Endodermal cell (in vitro differentiated cells): ENCODE measurements around the gene IFNA6. TPM values are rescaled to one million over a fixed set of nuclear protein-coding genes. Genes with fewer than 3 reads are reported as not detected.

Experiments used
- DNase-seq: peaks from one replicate; pipeline ENCODE4 v3.0.0-alpha.2; 2017
- H3K27ac ChIP-seq: 2 replicates; pipeline ENCODE4 v1.5.1; 2013; ENCODE audit warnings: mild to moderate bottlenecking, low read depth, low read length, moderate library complexity
- H3K27me3 ChIP-seq: 2 replicates; pipeline ENCODE4 v1.6.1; 2013; ENCODE audit warnings: mild to moderate bottlenecking, low read length, moderate library complexity; ENCODE audit not compliant: insufficient read depth, control insufficient read depth, poor library complexity, severe bottlenecking
- H3K36me3 ChIP-seq: 2 replicates; pipeline ENCODE4 v1.7.0; 2013; ENCODE audit warnings: mild to moderate bottlenecking, low read length, moderate library complexity; ENCODE audit not compliant: control insufficient read depth, insufficient read depth
- H3K4me1 ChIP-seq: one replicate; pipeline ENCODE4 v1.7.0; 2013; ENCODE audit warnings: low read length; ENCODE audit not compliant: control insufficient read depth, insufficient read depth
- H3K4me3 ChIP-seq: 2 replicates; pipeline ENCODE4 v1.5.1; 2013; ENCODE audit warnings: mild to moderate bottlenecking, low read length, moderate library complexity
- H3K9ac ChIP-seq: 2 replicates; pipeline ENCODE4 v1.6.1; 2013; ENCODE audit warnings: mild to moderate bottlenecking, low read length, moderate library complexity; ENCODE audit not compliant: poor library complexity, severe bottlenecking; ENCODE audit errors: extremely low read depth
- H3K9me3 ChIP-seq: 2 replicates; pipeline ENCODE4 v1.6.1; 2013; ENCODE audit warnings: mild to moderate bottlenecking, low read length, moderate library complexity; ENCODE audit not compliant: control insufficient read depth
- H3K27ac Mint-ChIP-seq: 2 replicates; pipeline ENCODE4 v1.8.0; 2020; ENCODE audit warnings: mixed read lengths
- H3K27me3 Mint-ChIP-seq: 2 replicates; pipeline ENCODE4 v1.8.0; 2021; ENCODE audit warnings: mild to moderate bottlenecking, mixed read lengths; ENCODE audit not compliant: insufficient read depth
- H3K36me3 Mint-ChIP-seq: 2 replicates; pipeline ENCODE4 v1.8.0; 2020; ENCODE audit warnings: low read depth, mixed read lengths
- H3K4me1 Mint-ChIP-seq: 2 replicates; pipeline ENCODE4 v1.8.0; 2020; ENCODE audit warnings: mixed read lengths
- H3K4me3 Mint-ChIP-seq: 2 replicates; pipeline ENCODE4 v1.8.0; 2020; ENCODE audit warnings: mild to moderate bottlenecking, moderate library complexity, mixed read lengths
- H3K9me3 Mint-ChIP-seq: 2 replicates; pipeline ENCODE4 v1.8.0; 2020; ENCODE audit warnings: mild to moderate bottlenecking, mixed read lengths
- WGBS, 2 experiments: methylation state at CpG; one replicate each; pipeline versions ENCODE4 v1.1.5 to v1.1.7; 2013; ENCODE audit warnings: missing lambda C conversion rate in 2 of 2, mixed read lengths in 1 of 2; ENCODE audit not compliant: insufficient coverage in 1 of 2, insufficient read length in 1 of 2; 5-methylcytosine and 5-hydroxymethylcytosine counted together
- long read RNA-seq, 4 experiments: library from polyadenylated mRNA in 2 of 4; library from RNA in 1 of 4; library from capped mRNA in 1 of 4; stranded (forward) in 3 of 4; unstranded in 1 of 4; transcript quantifications; one replicate each; pipeline ENCODE4 v2.0.0, GENCODE V29; 2020 to 2021; ENCODE audit warnings: inconsistent platforms in 1 of 4
- polyA plus RNA-seq, 2 experiments: library from polyadenylated mRNA; stranded (reverse); fragments of 50-300 nt; gene quantifications; one replicate each; pipeline ENCODE4 v1.2.3, GENCODE V29; 2013
- total RNA-seq, 2 donors: library from RNA; stranded (reverse); fragmentation: NEBNext Ultra II Directional in 1 of 2; extraction: Animal tissue kit (Norgen Biotek cat#: 25700) in 1 of 2; gene quantifications; 2 replicates in 1 of 2; 3 replicates in 1 of 2; pipeline ENCODE4 v1.2.1, GENCODE V29; 2021
- TF ChIP-seq, protein P1 (sequence below): fragments of 200-600 bp; sonication (generic); conservative IDR thresholded peaks from 2 replicates; pipeline ENCODE4 v1.5.0; 2021; ENCODE audit warnings: antibody characterized with exemption, mild to moderate bottlenecking

The IFNA6 gene
- total RNA-seq = not detected
- polyA plus RNA-seq (2013, experiment 1 of 2) = not detected
- not detected for polyA plus RNA-seq (2013, experiment 2 of 2)
- long read RNA-seq, experiment 1 = 0 reads
- long read RNA-seq, experiment 2 = 0 reads
- long read RNA-seq, experiment 3 = 0 reads
- long read RNA-seq, experiment 4 = 0 reads

DNA sequence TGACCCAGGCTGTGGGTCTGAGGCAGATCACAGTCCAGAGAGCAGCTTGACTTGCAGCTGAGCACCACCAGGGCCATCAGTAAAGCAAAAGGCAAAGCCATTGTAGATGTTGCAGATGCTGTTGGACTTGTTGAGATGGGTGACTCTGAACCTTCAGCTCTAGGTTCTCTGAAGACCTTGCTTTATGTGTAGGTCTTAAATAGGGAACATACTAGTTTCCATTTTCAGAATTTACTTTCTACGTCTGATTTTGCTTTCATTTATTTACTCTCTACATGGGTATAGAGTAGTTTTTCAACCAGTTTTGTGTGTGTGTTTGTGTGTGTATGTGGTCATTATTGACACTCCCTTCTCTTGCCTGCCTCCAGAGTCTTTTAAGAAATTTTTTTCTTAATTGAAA lies at the start of gene IFNA6:
Gene IFNA6 (minus strand): TSS at position 101 of the 400 bp plus-strand sequence. CDS start 0 bp downstream, at position 101.
- no peak for DNase-seq
- Histone ChIP-seq H3K9me3 (no peaks in the 10 kb centered on the region), H3K36me3 (no peaks in the 10 kb centered on the region), H3K4me1 (no peaks in the 10 kb centered on the region), H3K27me3 (peaks cover 11% of the 10 kb centered on the region), H3K4me3 (no peak within 1 kb of the TSS), H3K27ac (no peak within 1 kb of the TSS), H3K9ac (no peak within 1 kb of the TSS)
- no peak within 1 kb of the TSS for H3K4me3 Mint-ChIP-seq
- H3K27me3 Mint-ChIP-seq = peaks cover 16% of the 10 kb centered on the region
- H3K36me3 Mint-ChIP-seq = no peaks in the 10 kb centered on the region
- no peaks in the 10 kb centered on the region for H3K4me1 Mint-ChIP-seq
- peaks cover 6% of the 10 kb centered on the region for H3K9me3 Mint-ChIP-seq
- TF ChIP-seq, protein P1, sequence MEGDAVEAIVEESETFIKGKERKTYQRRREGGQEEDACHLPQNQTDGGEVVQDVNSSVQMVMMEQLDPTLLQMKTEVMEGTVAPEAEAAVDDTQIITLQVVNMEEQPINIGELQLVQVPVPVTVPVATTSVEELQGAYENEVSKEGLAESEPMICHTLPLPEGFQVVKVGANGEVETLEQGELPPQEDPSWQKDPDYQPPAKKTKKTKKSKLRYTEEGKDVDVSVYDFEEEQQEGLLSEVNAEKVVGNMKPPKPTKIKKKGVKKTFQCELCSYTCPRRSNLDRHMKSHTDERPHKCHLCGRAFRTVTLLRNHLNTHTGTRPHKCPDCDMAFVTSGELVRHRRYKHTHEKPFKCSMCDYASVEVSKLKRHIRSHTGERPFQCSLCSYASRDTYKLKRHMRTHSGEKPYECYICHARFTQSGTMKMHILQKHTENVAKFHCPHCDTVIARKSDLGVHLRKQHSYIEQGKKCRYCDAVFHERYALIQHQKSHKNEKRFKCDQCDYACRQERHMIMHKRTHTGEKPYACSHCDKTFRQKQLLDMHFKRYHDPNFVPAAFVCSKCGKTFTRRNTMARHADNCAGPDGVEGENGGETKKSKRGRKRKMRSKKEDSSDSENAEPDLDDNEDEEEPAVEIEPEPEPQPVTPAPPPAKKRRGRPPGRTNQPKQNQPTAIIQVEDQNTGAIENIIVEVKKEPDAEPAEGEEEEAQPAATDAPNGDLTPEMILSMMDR = no peak
- WGBS, 2 experiments = 100% methylated on average over 1 of the region's 1 CpG; no CpG with 5 or more reads in 1 of the 2 experiments
- no peak within 1 kb of the TSS for H3K27ac Mint-ChIP-seq

DNA sequence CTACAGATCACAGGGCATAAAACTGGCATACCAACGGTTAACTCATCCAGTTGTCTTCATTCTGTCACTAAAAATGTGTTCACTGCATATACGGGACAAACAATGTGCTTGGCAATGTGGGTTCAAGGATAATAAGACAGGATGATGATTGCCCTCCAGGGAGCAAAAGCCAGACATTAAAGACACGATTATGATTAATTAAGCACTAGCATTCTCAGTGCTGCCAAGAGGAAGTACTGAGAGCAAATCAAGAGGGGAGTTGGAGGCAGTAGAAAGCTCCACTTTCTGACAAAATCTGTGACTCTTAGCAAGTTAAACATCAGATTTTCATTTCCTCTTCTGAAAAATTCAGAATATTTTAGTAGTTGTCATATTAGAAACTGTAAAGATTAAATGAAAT lies 49.3 kb upstream of the IFNA6 start:
- DNase-seq = no peak
- Histone ChIP-seq H3K36me3 (no peaks in the 10 kb centered on the region), H3K9ac (no peak overlapping the region), H3K4me3 (no peak overlapping the region), H3K27me3 (peaks cover 83% of the 10 kb centered on the region), H3K27ac (no peak overlapping the region), H3K4me1 (no peaks in the 10 kb centered on the region), H3K9me3 (no peaks in the 10 kb centered on the region)
- Mint-ChIP-seq H3K4me1 (peaks cover 5% of the 10 kb centered on the region), H3K27ac (no peak overlapping the region), H3K27me3 (peaks cover 86% of the 10 kb centered on the region), H3K4me3 (no peak overlapping the region), H3K9me3 (no peaks in the 10 kb centered on the region), H3K36me3 (no peaks in the 10 kb centered on the region)
- WGBS, 2 experiments = 85 to 92% methylated on average over 2 to 3 of the region's 3 CpGs
- TF ChIP-seq, protein P1 = no peak

DNA sequence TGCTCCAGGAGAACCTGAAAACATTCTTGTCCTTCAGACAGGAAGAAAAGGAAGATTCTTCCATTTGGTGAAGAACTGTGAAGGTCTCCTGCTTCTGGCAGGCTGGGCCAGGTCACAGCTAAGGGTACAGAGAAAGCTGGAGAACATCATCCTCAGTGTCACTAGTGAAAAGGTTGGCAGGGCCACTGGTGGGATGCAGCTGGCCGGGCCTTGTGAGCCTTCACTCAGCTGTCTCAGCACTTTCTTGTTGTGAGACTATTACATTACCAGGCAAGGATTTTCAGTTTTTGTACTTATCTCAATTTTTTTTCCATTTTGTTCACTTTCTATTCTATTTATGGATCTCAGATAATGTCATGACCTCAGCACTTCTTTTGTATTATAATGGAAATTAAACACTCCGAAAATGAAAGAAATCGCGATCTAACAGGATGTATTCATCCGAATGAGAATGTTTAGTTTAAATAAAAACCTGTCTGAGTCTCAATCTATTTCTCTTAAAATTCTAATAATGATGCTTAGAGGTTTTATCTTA lies 48.3 kb upstream of the IFNA6 start:
- H3K27ac ChIP-seq = no peak overlapping the region
- no peak for DNase-seq
- no peaks in the 10 kb centered on the region for H3K9me3 ChIP-seq
- H3K27me3 ChIP-seq = peaks cover 82% of the 10 kb centered on the region
- H3K9ac ChIP-seq = no peak overlapping the region
- TF ChIP-seq, protein P1 = no peak
- Mint-ChIP-seq H3K27me3 (peaks cover 83% of the 10 kb centered on the region), H3K4me3 (no peak overlapping the region), H3K4me1 (peaks cover 5% of the 10 kb centered on the region), H3K9me3 (no peaks in the 10 kb centered on the region), H3K36me3 (no peaks in the 10 kb centered on the region), H3K27ac (no peak overlapping the region)
- H3K36me3 ChIP-seq = no peaks in the 10 kb centered on the region
- WGBS, 2 experiments = 94 to 100% methylated on average over 1 to 5 of the region's 5 CpGs
- no peak overlapping the region for H3K4me3 ChIP-seq
- H3K4me1 ChIP-seq = no peaks in the 10 kb centered on the region
